ENCODE data around the gene KRTAP10-10. TPM values are rescaled to one million over a fixed set of nuclear protein-coding genes. Genes with fewer than 3 reads are reported as not detected.
A peak's percentile ranks its signal among the peaks of the same experiment; 100 is the strongest.

Gene KRTAP10-10
- total and polyA plus RNA-seq, 9 of the 15 experiments (the other 6 are each of a cell fraction or from before 2014, with no cell fraction given), result not detected

GRCh38 chr21:44593598-44594405 lies 43.4 kb upstream of the KRTAP10-10 start (continued):
- TF ChIP-seq RERE (CRISPR knock-in tag; IDR thresholded peaks at IDR 0.05; ENCODE audit: borderline replicate concordance), result 0 out of 2 replicates have a peak, but pooled peaks have one; percentile 22
- TF ChIP-seq NR1H2 (CRISPR knock-in tag; IDR thresholded peaks at IDR 0.05), result peak; percentile 78; the same call in 1 of the 2 replicates
- no peak for TF ChIP-seq PREB (CRISPR knock-in tag; IDR thresholded peaks at IDR 0.05)
- TF ChIP-seq RBM17 (IDR thresholded peaks at IDR 0.05; ENCODE audit: borderline replicate concordance, low read depth, low read length), result no peak
- peak; percentile 26; the same call in 1 of the 2 replicates for TF ChIP-seq JUN (IDR thresholded peaks at IDR 0.05; ENCODE audit: borderline replicate concordance, low read depth, low read length)
- TF ChIP-seq JUN (CRISPR knock-in tag; IDR thresholded peaks at IDR 0.05; ENCODE audit: borderline replicate concordance), result no peak
- TF ChIP-seq POLR2AphosphoS5 (IDR thresholded peaks at IDR 0.05; ENCODE audit: control insufficient read depth, insufficient read depth, low read depth, low read length), result peak; percentile 63
- peak; percentile 91 for TF ChIP-seq TRIM28 (IDR thresholded peaks at IDR 0.05)
- TF ChIP-seq FOXA3 (CRISPR knock-in tag; conservative IDR thresholded peaks at IDR 0.05 in 1 of 2, IDR thresholded peaks at IDR 0.05 in 1 of 2), result no peak
- peak; percentile 66; the same call in 1 of the 2 replicates for TF ChIP-seq SMARCA5 (IDR thresholded peaks at IDR 0.05)
- TF ChIP-seq, protein P1, sequence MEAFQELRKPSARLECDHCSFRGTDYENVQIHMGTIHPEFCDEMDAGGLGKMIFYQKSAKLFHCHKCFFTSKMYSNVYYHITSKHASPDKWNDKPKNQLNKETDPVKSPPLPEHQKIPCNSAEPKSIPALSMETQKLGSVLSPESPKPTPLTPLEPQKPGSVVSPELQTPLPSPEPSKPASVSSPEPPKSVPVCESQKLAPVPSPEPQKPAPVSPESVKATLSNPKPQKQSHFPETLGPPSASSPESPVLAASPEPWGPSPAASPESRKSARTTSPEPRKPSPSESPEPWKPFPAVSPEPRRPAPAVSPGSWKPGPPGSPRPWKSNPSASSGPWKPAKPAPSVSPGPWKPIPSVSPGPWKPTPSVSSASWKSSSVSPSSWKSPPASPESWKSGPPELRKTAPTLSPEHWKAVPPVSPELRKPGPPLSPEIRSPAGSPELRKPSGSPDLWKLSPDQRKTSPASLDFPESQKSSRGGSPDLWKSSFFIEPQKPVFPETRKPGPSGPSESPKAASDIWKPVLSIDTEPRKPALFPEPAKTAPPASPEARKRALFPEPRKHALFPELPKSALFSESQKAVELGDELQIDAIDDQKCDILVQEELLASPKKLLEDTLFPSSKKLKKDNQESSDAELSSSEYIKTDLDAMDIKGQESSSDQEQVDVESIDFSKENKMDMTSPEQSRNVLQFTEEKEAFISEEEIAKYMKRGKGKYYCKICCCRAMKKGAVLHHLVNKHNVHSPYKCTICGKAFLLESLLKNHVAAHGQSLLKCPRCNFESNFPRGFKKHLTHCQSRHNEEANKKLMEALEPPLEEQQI (IDR thresholded peaks at IDR 0.05), result 0 out of 2 replicates have a peak, but pooled peaks have one; percentile 16
- peak; percentile 95 for TF ChIP-seq CREB3 (tag; conservative IDR thresholded peaks at IDR 0.05; ENCODE audit: low read depth)
- 0 out of 2 replicates have a peak, but pooled peaks have one; percentile 52 for TF ChIP-seq E2F3 (CRISPR knock-in tag; IDR thresholded peaks at IDR 0.05)
- no peak for TF ChIP-seq POU5F1 (IDR thresholded peaks at IDR 0.05; ENCODE audit: borderline replicate concordance, low read depth, low read length, partially characterized antibody)
- TF ChIP-seq GABPA (tag; conservative IDR thresholded peaks at IDR 0.05; ENCODE audit: low read depth), result 0 out of 2 replicates have a peak, but pooled peaks have one; percentile 6
- peak; percentile 90 for TF ChIP-seq L3MBTL2 (IDR thresholded peaks at IDR 0.05)

All from K562 (cell line).